WTC11 (cell line): ENCODE data around the gene SBNO1.

Source experiments
- ATF1 ChIP-seq: sonication (generic); formaldehyde crosslinking; IDR thresholded peaks from 2 replicates; pipeline ENCODE4 v1.8.1; 2023; ENCODE audit warnings: mild to moderate bottlenecking, moderate library complexity, missing genetic modification reagents
- CTCF ChIP-seq: fragments of 200-600 bp; IDR thresholded peaks from 2 replicates; pipeline ENCODE4 v1.8.0; 2022; ENCODE audit warnings: antibody characterized with exemption
- GABPB1 ChIP-seq: sonication (generic); formaldehyde crosslinking; IDR thresholded peaks from 2 replicates; pipeline ENCODE4 v1.8.1; 2023; ENCODE audit warnings: mild to moderate bottlenecking, missing genetic modification reagents
- HMGA2 ChIP-seq: fragments of 250-450 bp; sonication (Bioruptor Pico); IDR thresholded peaks from 2 replicates; pipeline ENCODE4 v1.4.0; 2021; ENCODE audit warnings: mild to moderate bottlenecking, moderate library complexity
- IRF1 ChIP-seq: sonication (generic); formaldehyde crosslinking; IDR thresholded peaks from 2 replicates; pipeline ENCODE4 v1.8.0; 2023; ENCODE audit warnings: missing genetic modification reagents
- MAX ChIP-seq: sonication (generic); formaldehyde crosslinking; IDR thresholded peaks from 2 replicates; pipeline ENCODE4 v1.8.0; 2022; ENCODE audit warnings: mild to moderate bottlenecking, missing genetic modification reagents
- MYBL2 ChIP-seq: sonication (generic); formaldehyde crosslinking; IDR thresholded peaks from 2 replicates; pipeline ENCODE4 v1.8.1; 2023; ENCODE audit warnings: mild to moderate bottlenecking, moderate library complexity, missing genetic modification reagents
- NR2C2 ChIP-seq: sonication (generic); formaldehyde crosslinking; IDR thresholded peaks from 2 replicates; pipeline ENCODE4 v1.8.0; 2022; ENCODE audit warnings: mild to moderate bottlenecking, missing genetic modification reagents
- PRRX2 ChIP-seq: fragments of 250-450 bp; sonication (Bioruptor Pico); IDR thresholded peaks from 2 replicates; pipeline ENCODE4 v1.8.0; 2021; ENCODE audit warnings: mild to moderate bottlenecking
- USF1 ChIP-seq: sonication (generic); formaldehyde crosslinking; IDR thresholded peaks from 2 replicates; pipeline ENCODE4 v1.8.0; 2022; ENCODE audit warnings: mild to moderate bottlenecking, missing genetic modification reagents
- ZBTB43 ChIP-seq: sonication (generic); formaldehyde crosslinking; IDR thresholded peaks from 2 replicates; pipeline ENCODE4 v1.8.1; 2023; ENCODE audit warnings: mild to moderate bottlenecking, missing genetic modification reagents

- no peak for TF ChIP-seq CTCF
- TF ChIP-seq PRRX2 (CRISPR knock-in tag): no peak
- TF ChIP-seq MAX: no peak
- no peak for TF ChIP-seq MYBL2
- TF ChIP-seq USF1 (CRISPR knock-in tag): no peak
- no peak for TF ChIP-seq HMGA2 (CRISPR knock-in tag)
- TF ChIP-seq ATF1 (CRISPR knock-in tag): no peak
- TF ChIP-seq ZBTB43: no peak
- no peak for TF ChIP-seq GABPB1 (CRISPR knock-in tag)
- TF ChIP-seq IRF1 (CRISPR knock-in tag): no peak
- TF ChIP-seq NR2C2 (CRISPR knock-in tag): no peak
These were observed 75.8 kb downstream of the SBNO1 start for GRCh38 chr12:123288751-123289346.
